H1 (cell line): ENCODE measurements around the gene NEK2. TPM values are rescaled to one million over a fixed set of nuclear protein-coding genes. Genes with fewer than 3 reads are reported as not detected.

Experiments used
- CTCF ChIA-PET: fragments of 300-600 bp; sonication (Branson Sonifier 250); formaldehyde crosslinking; loops from one replicate; lab custom pipeline; 2021; ENCODE audit not compliant: partially characterized antibody; lab: Charles Lee
- POLR2A ChIA-PET: fragments of 300-600 bp; sonication (Branson Sonifier 250); formaldehyde crosslinking; loops from one replicate; lab custom pipeline; 2021; ENCODE audit warnings: inconsistent platforms; ENCODE audit not compliant: partially characterized antibody; lab: Charles Lee
- DNase-seq, 2 experiments: peaks; one replicate each; pipeline versions ENCODE4 v3.0.0 to v3.0.0-alpha.2; 2010 to 2022; ENCODE audit warnings: low spot score in 2 of 2, low read depth in 1 of 2, mixed read lengths in 1 of 2
- FAIRE-seq: peaks from 2 replicates; lab custom pipeline; 2011; peaks lifted over from hg19 to GRCh38; lab: Jason Lieb, UNC
- H2AFZ ChIP-seq: 2 replicates; pipeline ENCODE4 v1.8.1; 2012; ENCODE audit warnings: low read length, inconsistent platforms
- H2AK5ac ChIP-seq: 2 replicates; pipeline ENCODE4 v1.6.1; 2013; ENCODE audit warnings: low read depth, low read length
- H2BK120ac ChIP-seq: replicated peaks from 2 replicates; pipeline ENCODE3; 2013; ENCODE audit warnings: low read depth, low read length, inconsistent platforms
- H2BK12ac ChIP-seq: 2 replicates; pipeline ENCODE4 v1.6.1; 2013; ENCODE audit warnings: low read depth, low read length
- H2BK15ac ChIP-seq: 2 replicates; pipeline ENCODE4 v1.6.1; 2013; ENCODE audit warnings: low read length
- H2BK20ac ChIP-seq: 2 replicates; pipeline ENCODE4 v1.6.1; 2013; ENCODE audit warnings: low read length
- H2BK5ac ChIP-seq: 2 replicates; pipeline ENCODE4 v1.6.1; 2013; ENCODE audit warnings: low read depth, low read length
- H3K14ac ChIP-seq: 2 replicates; pipeline ENCODE4 v1.6.1; 2013; ENCODE audit warnings: inconsistent platforms; ENCODE audit not compliant: insufficient read length
- H3K18ac ChIP-seq: 2 replicates; pipeline ENCODE4 v1.6.1; 2013; ENCODE audit warnings: low read length; ENCODE audit errors: extremely low read depth
- H3K23ac ChIP-seq: 2 replicates; pipeline ENCODE4 v1.6.1; 2013; ENCODE audit warnings: inconsistent platforms; ENCODE audit not compliant: insufficient read length
- H3K23me2 ChIP-seq: 2 replicates; pipeline ENCODE4 v1.6.1; 2013; ENCODE audit warnings: low read depth, low read length
- H3K27ac ChIP-seq: 2 replicates; pipeline ENCODE4 v1.6.1; 2011; ENCODE audit warnings: low read depth, low read length, inconsistent platforms
- H3K27me3 ChIP-seq, 4 experiments: replicated peaks in 1 of 4; 1 replicate in 1 of 4; 2 replicates in 3 of 4; pipeline versions ENCODE4 v1.6.1 to v1.8.1; 2011 to 2013; ENCODE audit warnings: low read length in 3 of 4, mild to moderate bottlenecking in 3 of 4, inconsistent platforms in 2 of 4, mixed read lengths in 2 of 4, moderate library complexity in 1 of 4; ENCODE audit not compliant: control insufficient read depth in 3 of 4, insufficient read depth in 3 of 4; ENCODE audit errors: extremely low read depth in 1 of 4
- H3K36me3 ChIP-seq, 4 experiments: 2 replicates each; pipeline versions ENCODE4 v1.6.1 to v1.8.1; 2011 to 2013; ENCODE audit warnings: mild to moderate bottlenecking in 4 of 4, low read length in 3 of 4, moderate library complexity in 2 of 4, control low read depth in 1 of 4, inconsistent platforms in 1 of 4; ENCODE audit not compliant: insufficient read depth in 4 of 4, control insufficient read depth in 2 of 4
- H3K4ac ChIP-seq: replicated peaks from 2 replicates; pipeline ENCODE3; 2013; ENCODE audit warnings: low read length, low read depth, mixed read lengths, inconsistent platforms; ENCODE audit not compliant: insufficient read length
- H3K4me1 ChIP-seq, 4 experiments: replicated peaks in 1 of 4; 1 replicate in 1 of 4; 2 replicates in 3 of 4; pipeline versions ENCODE4 v1.6.1 to v1.8.1; 2011 to 2013; ENCODE audit warnings: low read length in 3 of 4, inconsistent platforms in 2 of 4, mixed read lengths in 1 of 4; ENCODE audit not compliant: insufficient read depth in 4 of 4, control insufficient read depth in 3 of 4
- H3K4me2 ChIP-seq, 2 experiments: 2 replicates each; pipeline versions ENCODE4 v1.6.1 to v1.8.1; 2011 to 2013; ENCODE audit warnings: low read depth in 2 of 2, low read length in 2 of 2, control low read depth in 1 of 2, inconsistent platforms in 1 of 2, mild to moderate bottlenecking in 1 of 2; ENCODE audit not compliant: insufficient read depth in 1 of 2
- H3K4me3 ChIP-seq, 4 experiments: fragments of 200-600, 300-600 bp in 1 of 4; sonication (generic), shearing (Covaris generic), sonication (Bioruptor Twin) in 1 of 4; 2 replicates each; pipeline versions ENCODE4 v1.5.1 to v1.8.1; 2011 to 2016; ENCODE audit warnings: low read length in 4 of 4, low read depth in 3 of 4, control low read depth in 2 of 4, inconsistent platforms in 2 of 4, mild to moderate bottlenecking in 2 of 4, mixed read lengths in 1 of 4, moderate library complexity in 1 of 4; ENCODE audit not compliant: insufficient read depth in 2 of 4; ENCODE audit errors: extremely low read depth in 1 of 4
- H3K56ac ChIP-seq: replicated peaks from 2 replicates; pipeline ENCODE3; 2013; ENCODE audit warnings: low read depth, mild to moderate bottlenecking, mixed read lengths, low read length, inconsistent platforms; ENCODE audit not compliant: insufficient read length
- H3K79me1 ChIP-seq: 2 replicates; pipeline ENCODE4 v1.6.1; 2013; ENCODE audit warnings: low read depth, low read length, control low read depth
- H3K79me2 ChIP-seq, 2 experiments: 2 replicates each; pipeline versions ENCODE4 v1.6.1 to v1.8.1; 2012 to 2013; ENCODE audit warnings: low read length in 2 of 2, mild to moderate bottlenecking in 2 of 2, inconsistent platforms in 1 of 2; ENCODE audit not compliant: insufficient read depth in 2 of 2, control insufficient read depth in 1 of 2
- H3K9ac ChIP-seq, 4 experiments: replicated peaks in 1 of 4; 1 replicate in 1 of 4; 2 replicates in 3 of 4; pipeline versions ENCODE4 v1.6.1 to v1.8.1; 2011 to 2013; ENCODE audit warnings: low read depth in 3 of 4, low read length in 3 of 4, control low read depth in 2 of 4, mild to moderate bottlenecking in 2 of 4, moderate library complexity in 2 of 4, inconsistent platforms in 1 of 4; ENCODE audit errors: extremely low read depth in 1 of 4
- H3K9me3 ChIP-seq, 2 experiments: 2 replicates each; pipeline versions ENCODE4 v1.6.1 to v1.8.1; 2012 to 2013; ENCODE audit warnings: mild to moderate bottlenecking in 2 of 2, moderate library complexity in 2 of 2, control low read depth in 1 of 2, inconsistent platforms in 1 of 2, low read depth in 1 of 2, low read length in 1 of 2, mixed read lengths in 1 of 2; ENCODE audit not compliant: insufficient read depth in 2 of 2
- H4K20me1 ChIP-seq, 2 experiments: replicated peaks in 1 of 2; 2 replicates each; pipeline versions ENCODE3 to v1.8.1; 2011 to 2013; ENCODE audit warnings: inconsistent platforms in 2 of 2, low read length in 2 of 2, mild to moderate bottlenecking in 1 of 2; ENCODE audit not compliant: insufficient read depth in 2 of 2, control insufficient read depth in 1 of 2
- H4K5ac ChIP-seq: 2 replicates; pipeline ENCODE4 v1.6.1; 2013; ENCODE audit warnings: low read length, low read depth, mixed read lengths, inconsistent platforms; ENCODE audit not compliant: insufficient read length
- H4K8ac ChIP-seq: 2 replicates; pipeline ENCODE4 v1.8.0; 2013; ENCODE audit warnings: mild to moderate bottlenecking, moderate library complexity, low read length, inconsistent platforms; ENCODE audit not compliant: insufficient read depth; ENCODE audit errors: extremely low read depth
- H4K91ac ChIP-seq: replicated peaks from 2 replicates; pipeline ENCODE3; 2013; ENCODE audit warnings: low read length, mixed read lengths, inconsistent platforms; ENCODE audit not compliant: insufficient read length
- CBX5 ChIP-seq: fragments of 300-800, 300-1000 bp; sonication (generic); IDR thresholded peaks from 2 replicates; pipeline ENCODE4 v1.7.1; 2016; ENCODE audit warnings: antibody characterized with exemption, low read length, low read depth
- CEBPB ChIP-seq: IDR thresholded peaks from 2 replicates; pipeline ENCODE4 v1.6.1; 2012; ENCODE audit warnings: low read depth, low read length
- CHD1 ChIP-seq: IDR thresholded peaks from 2 replicates; pipeline ENCODE4 v1.6.1; 2012; ENCODE audit warnings: low read depth, low read length, improper control_type of control experiment
- E2F6 ChIP-seq: IDR thresholded peaks from 2 replicates; pipeline ENCODE4 v1.6.1; 2012; ENCODE audit warnings: inconsistent platforms
- HDAC2 ChIP-seq, 2 experiments: fragments of 300-600 bp in 1 of 2; sonication (generic) in 1 of 2; IDR thresholded peaks; 2 replicates each; pipeline ENCODE4 v1.6.1; 2011 to 2012; ENCODE audit warnings: low read depth in 2 of 2, low read length in 2 of 2, mild to moderate bottlenecking in 2 of 2, moderate library complexity in 2 of 2, borderline replicate concordance in 1 of 2, inconsistent platforms in 1 of 2
- POLR2A ChIP-seq, 2 experiments: IDR thresholded peaks; 1 replicate in 1 of 2; 2 replicates in 1 of 2; pipeline ENCODE4 v1.6.1; 2011; ENCODE audit warnings: low read depth in 2 of 2, low read length in 2 of 2, mild to moderate bottlenecking in 2 of 2; ENCODE audit errors: control extremely low read depth in 1 of 2
- POU5F1 ChIP-seq: IDR thresholded peaks from 2 replicates; pipeline ENCODE4 v1.6.1; 2011; ENCODE audit warnings: low read depth, mild to moderate bottlenecking, low read length, moderate library complexity
- RNF2 ChIP-seq: fragments of 200-900, 300-1000 bp; sonication (generic); IDR thresholded peaks from 2 replicates; pipeline ENCODE4 v1.7.1; 2016; ENCODE audit warnings: borderline replicate concordance, low read depth, mild to moderate bottlenecking, antibody characterized with exemption, low read length; ENCODE audit not compliant: poor library complexity, severe bottlenecking; ENCODE audit errors: missing control alignments
- SIX5 ChIP-seq: IDR thresholded peaks from 2 replicates; pipeline ENCODE4 v1.6.1; 2011; ENCODE audit warnings: mild to moderate bottlenecking, low read depth, low read length
- SP4 ChIP-seq: IDR thresholded peaks from 2 replicates; pipeline ENCODE4 v1.6.1; 2012; ENCODE audit warnings: low read length, inconsistent platforms
- TAF1 ChIP-seq: IDR thresholded peaks from 2 replicates; pipeline ENCODE4 v1.6.1; 2011; ENCODE audit warnings: mild to moderate bottlenecking, low read depth, low read length
- WGBS, 2 experiments: shearing (Covaris generic) in 1 of 2; methylation state at CpG; one replicate each; pipeline versions ENCODE4 v1.1.6 to v1.1.7; 2013 to 2015; ENCODE audit warnings: low lambda C conversion rate in 2 of 2, mixed read lengths in 2 of 2, inconsistent platforms in 1 of 2, low coverage in 1 of 2, missing lambda C conversion rate in 1 of 2; ENCODE audit not compliant: insufficient replicate concordance in 2 of 2, insufficient coverage in 1 of 2, insufficient read length in 1 of 2; ENCODE audit errors: extremely low coverage in 1 of 2, missing lambda C conversion rate in 1 of 2; 5-methylcytosine and 5-hydroxymethylcytosine counted together
- polyA plus RNA-seq, 7 experiments: library from polyadenylated mRNA; depleted of rRNA in 3 of 7; stranded (reverse) in 5 of 7; unstranded in 2 of 7; fragments of >200 nt in 5 of 7; fragments of 200-250 nt in 2 of 7; gene quantifications; 1 replicate in 5 of 7; 2 replicates in 1 of 7; 4 replicates in 1 of 7; pipeline versions ENCODE4 v1.2.1 to v1.2.3, GENCODE V29; 2011 to 2013; ENCODE audit warnings: missing spikeins in 2 of 7, mixed read lengths in 2 of 7
- total RNA-seq: library from RNA; stranded (reverse); fragmentation: NEBNext Ultra II Directional; extraction: Animal tissue kit (Norgen Biotek cat#: 25700); gene quantifications from 2 replicates; pipeline ENCODE4 v1.2.1, GENCODE V29; 2021

The NEK2 gene
- total and polyA plus RNA-seq, 2 of the 8 experiments (the other 6 are each of a cell fraction or from before 2014, with no cell fraction given): 8.4 to 22.9 TPM

GRCh38 chr1:211632808-211633523 lies 42.5 kb downstream of the NEK2 start:
- Histone ChIP-seq H3K4ac (no peak overlapping the region), H2AK5ac (no peak overlapping the region), H3K23me2 (no peaks in the 10 kb centered on the region), H4K91ac (no peak overlapping the region), H2BK15ac (no peak overlapping the region), H3K79me2 (no peaks in the 10 kb centered on the region), H3K4me2 (no peak overlapping the region), H3K9ac (no peak overlapping the region), H3K36me3 (no peaks in the 10 kb centered on the region), H3K79me1 (no peaks in the 10 kb centered on the region), H3K4me3 (no peak overlapping the region), H2BK120ac (no peak overlapping the region), H2BK12ac (no peak overlapping the region), H2BK5ac (no peak overlapping the region), H3K27me3 (no peaks in the 10 kb centered on the region), H3K4me1 (peaks cover 0 to 6% (median 1%) of the 10 kb centered on the region in 4 experiments; a peak in 1 of 7 replicates), H4K5ac (no peak overlapping the region), H3K9me3 (no peaks in the 10 kb centered on the region), H3K18ac (no peak overlapping the region), H4K20me1 (no peaks in the 10 kb centered on the region), H3K56ac (no peak overlapping the region), H3K23ac (no peak overlapping the region), H3K27ac (no peak overlapping the region), H2AFZ (no peak overlapping the region; the same call in 1 of the 2 replicates), H2BK20ac (no peak overlapping the region), H4K8ac (no peak overlapping the region), H3K14ac (no peak overlapping the region)
- POLR2A ChIA-PET: interaction anchor here (1.0 to 2.3 kb wide), 3 partner anchors 10 to 54 kb away, joined by 4 to 7 read pairs (median 5); partner anchors contain the start of gene SLC30A1
- CTCF ChIA-PET: interaction anchor here (1.0 to 2.4 kb wide), 7 partner anchors 10 to 163 kb away, joined by 3 to 16 read pairs (median 6); no protein-coding TSS in a partner anchor
- WGBS, 2 experiments: 79% methylated on average over 7 of the region's 13 CpGs; no CpG with 5 or more reads in 1 of the 2 experiments
- FAIRE-seq (no peak), DNase-seq (no peak)
- TF ChIP-seq SP4 (no peak), CEBPB (no peak), E2F6 (no peak), RNF2 (no peak), POLR2A (IDR thresholded peaks at IDR 0.05; ENCODE audit: control extremely low read depth in 1 of 2, low read depth in 2 of 2, low read length in 2 of 2) (no peak), CBX5 (no peak), POU5F1 (no peak), TAF1 (no peak), SIX5 (no peak), CHD1 (no peak), HDAC2 (IDR thresholded peaks at IDR 0.05; ENCODE audit: borderline replicate concordance in 1 of 2, low read depth in 2 of 2, low read length in 2 of 2) (no peak)
